Measurements from ENCODE around the gene FGF23. TPM values are rescaled to one million over a fixed set of nuclear protein-coding genes. Genes with fewer than 3 reads are reported as not detected.

FGF23 gene
- total and polyA plus RNA-seq, 5 donors = 0.24 to 0.68 (median 0.25) TPM; not detected in 2

- H3K27ac ChIP-seq (ENCODE audit: low read length) = no peak overlapping the region
- H3K27me3 ChIP-seq (ENCODE audit: control insufficient read depth, insufficient read depth) = no peaks in the 10 kb centered on the region
- peaks cover under 1% of the 10 kb centered on the region for H3K4me1 ChIP-seq (ENCODE audit: control insufficient read depth, insufficient read depth, low read length)
- ATAC-seq (no peak), DNase-seq (peak in 1 of 3 donors; percentile 12)
- 85% methylated on average over 4 of the region's 4 CpGs for WGBS
- no peaks in the 10 kb centered on the region for H3K9me3 ChIP-seq (ENCODE audit: control insufficient read depth, low read length)
- intact Hi-C loops (cut with DNase I) = no loop called here
- no peak overlapping the region for H3K4me3 ChIP-seq (ENCODE audit: low read length)
Measured at GRCh38 chr12:4386801-4387200, 7.3 kb upstream of the FGF23 start.

GRCh38 chr12:4383304-4383865, 3.9 kb upstream of the FGF23 start:
- H3K27me3 ChIP-seq (ENCODE audit: control insufficient read depth, insufficient read depth) = no peaks in the 10 kb centered on the region
- H3K9me3 ChIP-seq (ENCODE audit: control insufficient read depth, low read length) = no peaks in the 10 kb centered on the region
- WGBS = 72% methylated on average over 8 of the region's 8 CpGs
- H3K4me1 ChIP-seq (ENCODE audit: control insufficient read depth, insufficient read depth, low read length) = no peaks in the 10 kb centered on the region
- H3K27ac ChIP-seq (ENCODE audit: low read length) = no peak overlapping the region
- DNase-seq (peak in 1 of 3 donors; percentile 7), ATAC-seq (no peak)
- intact Hi-C loops (cut with DNase I) = no loop called here
- no peak overlapping the region for H3K4me3 ChIP-seq (ENCODE audit: low read length)

GRCh38 chr12:4380332-4380731, 820 bp upstream of the FGF23 start:
- DNase-seq (no peak), ATAC-seq (no peak)
- H3K9me3 ChIP-seq (ENCODE audit: control insufficient read depth, low read length) = no peaks in the 10 kb centered on the region
- no peak overlapping the region for H3K27ac ChIP-seq (ENCODE audit: low read length)
- no peaks in the 10 kb centered on the region for H3K4me1 ChIP-seq (ENCODE audit: control insufficient read depth, insufficient read depth, low read length)
- no peak overlapping the region for H3K4me3 ChIP-seq (ENCODE audit: low read length)
- WGBS = 84% methylated on average over 4 of the region's 4 CpGs
- intact Hi-C loops (cut with DNase I) = no loop called here
- H3K27me3 ChIP-seq (ENCODE audit: control insufficient read depth, insufficient read depth) = no peaks in the 10 kb centered on the region

GRCh38 chr12:4378772-4379171, 740 bp downstream of the FGF23 start:
- ATAC-seq = no peak
- intact Hi-C loops (cut with DNase I) = no loop called here
- no peaks in the 10 kb centered on the region for H3K9me3 ChIP-seq (ENCODE audit: control insufficient read depth, low read length)
- peak overlapping the region; percentile 1 for H3K4me3 ChIP-seq (ENCODE audit: low read length)
- 79% methylated on average over 1 of the region's 1 CpG for WGBS
- no peaks in the 10 kb centered on the region for H3K4me1 ChIP-seq (ENCODE audit: control insufficient read depth, insufficient read depth, low read length)
- no peak for DNase-seq
- no peak overlapping the region for H3K27ac ChIP-seq (ENCODE audit: low read length)
- H3K27me3 ChIP-seq (ENCODE audit: control insufficient read depth, insufficient read depth) = no peaks in the 10 kb centered on the region

GRCh38 chr12:4375449-4375848, 4.1 kb downstream of the FGF23 start:
- Histone ChIP-seq H3K27me3 (ENCODE audit: control insufficient read depth, insufficient read depth) (no peaks in the 10 kb centered on the region), H3K4me1 (ENCODE audit: control insufficient read depth, insufficient read depth, low read length) (no peaks in the 10 kb centered on the region), H3K9me3 (ENCODE audit: control insufficient read depth, low read length) (no peaks in the 10 kb centered on the region), H3K4me3 (ENCODE audit: low read length) (no peak overlapping the region), H3K27ac (ENCODE audit: low read length) (no peak overlapping the region)
- intact Hi-C loops (cut with DNase I) = no loop called here
- 85% methylated on average over 6 of the region's 6 CpGs for WGBS
- ATAC-seq (no peak), DNase-seq (no peak)

GRCh38 chr12:4372653-4373052, 6.9 kb downstream of the FGF23 start:
- Histone ChIP-seq H3K27ac (ENCODE audit: low read length) (no peak overlapping the region), H3K4me3 (ENCODE audit: low read length) (no peak overlapping the region), H3K4me1 (ENCODE audit: control insufficient read depth, insufficient read depth, low read length) (no peaks in the 10 kb centered on the region), H3K27me3 (ENCODE audit: control insufficient read depth, insufficient read depth) (no peaks in the 10 kb centered on the region), H3K9me3 (ENCODE audit: control insufficient read depth, low read length) (no peaks in the 10 kb centered on the region)
- 96% methylated on average over 2 of the region's 2 CpGs for WGBS
- ATAC-seq (no peak), DNase-seq (no peak)
- intact Hi-C loops (cut with DNase I) = no loop called here

- Histone ChIP-seq H3K27ac (ENCODE audit: low read length) (no peak overlapping the region), H3K9me3 (ENCODE audit: control insufficient read depth, low read length) (no peaks in the 10 kb centered on the region), H3K4me1 (ENCODE audit: control insufficient read depth, insufficient read depth, low read length) (no peaks in the 10 kb centered on the region), H3K4me3 (ENCODE audit: low read length) (no peak overlapping the region), H3K27me3 (ENCODE audit: control insufficient read depth, insufficient read depth) (no peaks in the 10 kb centered on the region)
- intact Hi-C loops (cut with DNase I) = no loop called here
- no peak for ATAC-seq
- DNase-seq = peak in 1 of 3 donors; percentile 52
- 93% methylated on average over 31 of the region's 31 CpGs for whole genome bisulfite sequencing
Measured at GRCh38 chr12:4370265-4370664, 9.2 kb downstream of the FGF23 start.

- no peaks in the 10 kb centered on the region for H3K4me1 ChIP-seq (ENCODE audit: control insufficient read depth, insufficient read depth, low read length)
- no peak overlapping the region for H3K4me3 ChIP-seq (ENCODE audit: low read length)
- no peak overlapping the region for H3K27ac ChIP-seq (ENCODE audit: low read length)
- H3K27me3 ChIP-seq (ENCODE audit: control insufficient read depth, insufficient read depth) = no peaks in the 10 kb centered on the region
- intact Hi-C loops (cut with DNase I) = no loop called here
- DNase-seq = no peak
- H3K9me3 ChIP-seq (ENCODE audit: control insufficient read depth, low read length) = no peaks in the 10 kb centered on the region
- no peak for ATAC-seq
- WGBS = 89% methylated on average over 4 of the region's 4 CpGs
Measured at GRCh38 chr12:4369548-4369947, 10.0 kb downstream of the FGF23 start.

- H3K4me1 ChIP-seq (ENCODE audit: control insufficient read depth, insufficient read depth, low read length) = no peaks in the 10 kb centered on the region
- 86% methylated on average over 2 of the region's 2 CpGs for WGBS
- H3K27me3 ChIP-seq (ENCODE audit: control insufficient read depth, insufficient read depth) = no peaks in the 10 kb centered on the region
- H3K9me3 ChIP-seq (ENCODE audit: control insufficient read depth, low read length) = no peaks in the 10 kb centered on the region
- ATAC-seq (no peak), DNase-seq (no peak)
- no peak overlapping the region for H3K4me3 ChIP-seq (ENCODE audit: low read length)
- intact Hi-C loops (cut with DNase I) = no loop called here
- H3K27ac ChIP-seq (ENCODE audit: low read length) = no peak overlapping the region
Measured at GRCh38 chr12:4366090-4366489, 13.4 kb downstream of the FGF23 start.

GRCh38 chr12:4356041-4356327, 23.5 kb downstream of the FGF23 start:
- Histone ChIP-seq H3K27me3 (ENCODE audit: control insufficient read depth, insufficient read depth) (no peaks in the 10 kb centered on the region), H3K9me3 (ENCODE audit: control insufficient read depth, low read length) (no peaks in the 10 kb centered on the region), H3K4me1 (ENCODE audit: control insufficient read depth, insufficient read depth, low read length) (peaks cover 5% of the 10 kb centered on the region), H3K27ac (ENCODE audit: low read length) (peak overlapping the region; percentile 80), H3K4me3 (ENCODE audit: low read length) (no peak overlapping the region)
- intact Hi-C loops (cut with DNase I) = loop anchor here in 1 of 4 donors (10.0 kb wide), 1 partner anchor 169 kb away; no protein-coding TSS in a partner anchor
- DNase-seq (peak in 2 of 3 donors; percentile 15 to 58), ATAC-seq (peak in 1 of 2 donors; percentile 29)

GRCh38 chr12:4355156-4356040, 24.1 kb downstream of the FGF23 start:
- Histone ChIP-seq H3K4me3 (ENCODE audit: low read length) (no peak overlapping the region), H3K27me3 (ENCODE audit: control insufficient read depth, insufficient read depth) (no peaks in the 10 kb centered on the region), H3K27ac (ENCODE audit: low read length) (peak overlapping the region; percentile 80), H3K9me3 (ENCODE audit: control insufficient read depth, low read length) (no peaks in the 10 kb centered on the region), H3K4me1 (ENCODE audit: control insufficient read depth, insufficient read depth, low read length) (peaks cover 5% of the 10 kb centered on the region)
- intact Hi-C loops (cut with DNase I) = loop anchor here in 1 of 4 donors (10.0 kb wide), 1 partner anchor 169 kb away; no protein-coding TSS in a partner anchor
- no peak for DNase-seq
- WGBS = 46% methylated on average over 3 of the region's 3 CpGs
- peak; percentile 57 to 82 for ATAC-seq

Data from right cardiac atrium (tissue), 5 donors.